HUES48 (cell line): Measurements from ENCODE around the gene ZACN.
A peak's percentile ranks its signal among the peaks of the same experiment; 100 is the strongest.

Source experiments
- H3K27ac ChIP-seq: one replicate; pipeline ENCODE4 v1.7.0; 2013; ENCODE audit warnings: low read depth, low read length, inconsistent platforms
- H3K27me3 ChIP-seq: 2 replicates; pipeline ENCODE4 v1.6.1; 2013; ENCODE audit warnings: mild to moderate bottlenecking, low read length; ENCODE audit not compliant: control insufficient read depth, insufficient read depth
- H3K36me3 ChIP-seq: 2 replicates; pipeline ENCODE4 v1.6.1; 2013; ENCODE audit warnings: low read length; ENCODE audit not compliant: control insufficient read depth, insufficient read depth
- H3K4me1 ChIP-seq: 2 replicates; pipeline ENCODE4 v1.6.1; 2013; ENCODE audit warnings: mild to moderate bottlenecking, low read length; ENCODE audit not compliant: control insufficient read depth, insufficient read depth
- H3K4me3 ChIP-seq: 2 replicates; pipeline ENCODE4 v1.5.1; 2013; ENCODE audit warnings: mild to moderate bottlenecking, low read depth, low read length
- H3K9ac ChIP-seq: 2 replicates; pipeline ENCODE4 v1.6.1; 2013; ENCODE audit warnings: mild to moderate bottlenecking, low read depth, low read length, moderate library complexity
- H3K9me3 ChIP-seq: 2 replicates; pipeline ENCODE4 v1.6.1; 2013; ENCODE audit warnings: low read length; ENCODE audit not compliant: control insufficient read depth, insufficient read depth

The ZACN gene

GRCh38 chr17:76111956-76112355 is 33.0 kb downstream of the ZACN start:
- Histone ChIP-seq H3K27me3 (no peaks in the 10 kb centered on the region), H3K4me1 (no peaks in the 10 kb centered on the region), H3K36me3 (no peaks in the 10 kb centered on the region), H3K27ac (no peak overlapping the region), H3K4me3 (no peak overlapping the region), H3K9me3 (no peaks in the 10 kb centered on the region), H3K9ac (no peak overlapping the region)

DNA sequence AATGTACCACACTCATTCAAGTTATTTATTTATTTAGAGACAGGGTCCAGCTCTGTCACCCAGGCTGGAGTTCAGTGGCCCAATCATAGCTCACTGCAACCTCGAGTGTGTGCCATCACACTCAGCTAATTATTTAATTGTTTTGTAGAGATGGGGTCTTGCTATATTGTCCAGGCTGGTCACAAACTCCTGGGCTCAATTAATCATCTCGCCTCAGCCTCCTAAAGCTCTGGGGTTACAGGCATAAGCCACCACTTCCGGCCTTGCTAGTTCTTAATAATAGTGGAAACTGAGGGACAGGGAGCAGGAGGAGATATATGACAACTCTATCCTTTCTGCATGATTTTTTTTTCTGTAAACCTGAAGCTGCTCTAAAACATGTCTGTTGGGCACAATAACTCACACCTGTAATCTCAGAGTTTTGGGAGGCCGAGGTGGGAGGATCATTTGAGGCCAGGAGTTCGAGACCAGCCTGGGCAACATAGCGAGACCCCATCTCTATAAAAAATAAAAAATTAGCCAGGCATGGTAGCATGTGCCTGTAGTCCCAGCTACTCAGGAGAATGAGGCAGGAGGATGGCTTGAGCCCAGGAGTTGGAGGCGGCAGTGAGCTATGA is 36.3 kb downstream of the ZACN start:
- Histone ChIP-seq H3K36me3 (no peaks in the 10 kb centered on the region), H3K27me3 (no peaks in the 10 kb centered on the region), H3K4me1 (peaks cover 5% of the 10 kb centered on the region), H3K9me3 (no peaks in the 10 kb centered on the region), H3K9ac (no peak overlapping the region), H3K4me3 (no peak overlapping the region), H3K27ac (no peak overlapping the region)

DNA sequence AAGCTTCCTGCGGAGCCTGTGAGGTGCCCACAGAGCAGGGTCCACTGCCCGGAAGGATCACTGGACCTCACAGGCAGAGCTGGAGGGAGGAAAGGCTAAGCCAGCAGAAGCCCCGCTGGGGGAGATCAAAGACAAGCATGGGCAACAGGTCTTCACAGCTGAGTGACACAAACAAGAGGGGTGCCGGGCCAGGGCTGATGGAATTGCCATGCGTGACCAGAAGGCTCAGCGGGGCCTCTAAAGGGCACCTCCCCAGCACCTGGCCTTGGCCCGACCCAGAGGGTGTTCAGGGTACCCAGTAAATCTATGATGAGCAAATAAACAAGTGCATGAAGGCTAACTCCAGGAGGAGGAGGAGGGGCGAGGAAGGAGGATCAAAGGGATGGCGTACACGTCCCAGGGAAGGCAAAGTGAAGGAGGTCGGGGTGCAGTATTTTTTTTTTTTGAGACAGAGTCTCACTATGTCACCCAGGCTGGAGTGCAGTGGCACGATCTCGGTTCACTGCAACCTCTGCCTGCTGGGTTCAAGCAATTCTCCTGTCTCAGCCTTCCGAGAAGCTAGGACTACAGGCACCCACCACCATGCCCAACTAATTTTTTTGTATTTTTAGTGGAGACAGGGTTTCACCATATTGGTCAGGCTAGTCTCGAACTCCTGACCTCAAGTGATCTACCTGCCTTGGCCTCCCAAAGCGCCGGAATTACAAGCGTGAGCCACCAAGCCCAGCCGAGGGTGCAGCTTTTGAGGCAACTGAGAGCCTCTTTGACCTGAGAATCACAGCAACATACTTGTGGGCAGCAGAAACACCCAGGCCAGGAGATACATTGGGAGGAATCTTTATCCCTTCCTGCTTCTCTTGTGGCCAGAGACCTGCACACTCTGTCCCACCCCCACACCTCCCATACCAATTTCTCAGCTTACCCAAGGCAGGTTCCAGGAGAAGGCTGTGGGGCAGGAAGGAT is 40.7 kb downstream of the ZACN start:
- Histone ChIP-seq H3K9ac (no peak overlapping the region), H3K27ac (no peak overlapping the region), H3K36me3 (no peaks in the 10 kb centered on the region), H3K4me1 (peaks cover 26% of the 10 kb centered on the region), H3K4me3 (no peak overlapping the region), H3K27me3 (peaks cover 5% of the 10 kb centered on the region), H3K9me3 (no peaks in the 10 kb centered on the region)

- Histone ChIP-seq H3K27me3 (peaks cover 5% of the 10 kb centered on the region), H3K27ac (no peak overlapping the region), H3K9ac (no peak overlapping the region), H3K4me1 (peaks cover 26% of the 10 kb centered on the region), H3K4me3 (no peak overlapping the region), H3K9me3 (no peaks in the 10 kb centered on the region), H3K36me3 (no peaks in the 10 kb centered on the region)
Observed at GRCh38 chr17:76120658-76121008, 41.7 kb downstream of the ZACN start.

- Histone ChIP-seq H3K4me3 (peak overlapping the region; percentile 26; the same call in 1 of the 2 replicates), H3K27me3 (peaks cover 5% of the 10 kb centered on the region), H3K36me3 (no peaks in the 10 kb centered on the region), H3K4me1 (peaks cover 26% of the 10 kb centered on the region), H3K9ac (peak overlapping the region; percentile 42; the same call in 1 of the 2 replicates), H3K9me3 (no peaks in the 10 kb centered on the region), H3K27ac (no peak overlapping the region)
Observed at GRCh38 chr17:76121932-76122430, 43.0 kb downstream of the ZACN start.

GRCh38 chr17:76122431-76123190 is 43.6 kb downstream of the ZACN start:
- H3K9me3 ChIP-seq: no peaks in the 10 kb centered on the region
- H3K9ac ChIP-seq: no peak overlapping the region
- H3K27ac ChIP-seq: no peak overlapping the region
- peaks cover 26% of the 10 kb centered on the region for H3K4me1 ChIP-seq
- H3K4me3 ChIP-seq: no peak overlapping the region
- H3K27me3 ChIP-seq: peaks cover 5% of the 10 kb centered on the region
- no peaks in the 10 kb centered on the region for H3K36me3 ChIP-seq

DNA sequence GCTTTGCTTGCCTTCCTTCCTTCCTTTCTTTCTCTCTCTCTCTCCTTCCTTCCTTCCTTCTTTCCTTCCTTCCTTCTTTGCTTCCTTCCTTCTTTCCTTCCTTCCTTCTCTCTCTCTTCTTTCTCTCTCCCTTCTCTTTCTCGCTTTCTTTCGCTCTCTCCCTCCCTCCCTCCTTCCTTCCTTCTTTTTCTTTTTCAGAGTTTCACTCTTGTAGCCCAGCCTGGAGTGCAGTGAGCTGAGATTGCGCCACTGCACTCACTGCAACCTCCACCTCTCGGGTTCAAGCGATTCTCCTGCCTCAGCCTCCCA is 44.2 kb downstream of the ZACN start:
- H3K4me3 ChIP-seq: no peak overlapping the region
- no peaks in the 10 kb centered on the region for H3K9me3 ChIP-seq
- H3K27me3 ChIP-seq: peaks cover 5% of the 10 kb centered on the region
- no peak overlapping the region for H3K27ac ChIP-seq
- H3K4me1 ChIP-seq: peaks cover 26% of the 10 kb centered on the region
- no peak overlapping the region for H3K9ac ChIP-seq
- H3K36me3 ChIP-seq: no peaks in the 10 kb centered on the region

- no peak overlapping the region for H3K9ac ChIP-seq
- H3K27me3 ChIP-seq: peaks cover 5% of the 10 kb centered on the region
- peaks cover 26% of the 10 kb centered on the region for H3K4me1 ChIP-seq
- H3K27ac ChIP-seq: no peak overlapping the region
- H3K9me3 ChIP-seq: no peaks in the 10 kb centered on the region
- H3K4me3 ChIP-seq: no peak overlapping the region
- no peaks in the 10 kb centered on the region for H3K36me3 ChIP-seq
Observed at GRCh38 chr17:76123749-76124581, 45.0 kb downstream of the ZACN start.

DNA sequence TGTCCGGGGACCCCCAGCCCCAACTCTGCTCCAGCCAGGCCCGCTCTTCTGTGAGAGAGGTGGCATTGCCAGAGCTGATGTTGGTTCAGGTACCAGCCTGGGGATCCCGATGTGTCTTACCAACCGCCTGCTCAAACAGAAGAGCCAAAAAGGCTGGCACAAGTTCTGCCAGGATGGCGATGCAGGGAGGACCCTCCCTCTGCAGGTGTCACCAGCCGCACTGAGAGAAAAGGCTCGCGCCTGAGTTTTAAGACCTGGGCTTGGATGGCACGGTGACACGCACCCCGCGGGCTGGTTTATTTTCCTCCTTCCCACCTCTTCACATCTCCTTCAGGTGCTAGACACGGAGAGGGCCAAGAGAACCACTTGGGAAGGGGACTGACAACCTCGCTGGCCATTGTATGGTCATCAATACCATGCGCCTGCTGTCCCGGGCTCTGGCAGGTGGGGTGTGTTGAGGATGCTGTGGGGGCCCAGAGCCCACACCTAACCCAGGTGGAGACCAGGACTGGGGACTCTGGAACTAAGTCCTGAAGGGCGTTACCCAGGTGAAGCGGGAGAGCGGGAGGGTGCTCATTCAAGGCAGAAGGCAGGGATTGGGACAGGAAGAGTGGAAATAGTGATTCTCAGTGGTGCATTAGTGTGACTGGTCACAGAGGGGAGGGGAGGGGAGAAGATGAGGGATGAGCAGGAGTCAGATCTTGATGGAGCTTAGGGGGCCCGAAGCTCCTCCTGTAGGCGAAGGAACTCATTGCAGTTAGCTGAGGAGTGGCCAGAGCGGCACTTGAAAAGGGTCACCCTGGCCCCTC is 45.8 kb downstream of the ZACN start:
- H3K27me3 ChIP-seq: peaks cover 5% of the 10 kb centered on the region
- H3K4me1 ChIP-seq: peaks cover 24% of the 10 kb centered on the region
- H3K9ac ChIP-seq: no peak overlapping the region

GRCh38 chr17:76125391-76125675 is 46.4 kb downstream of the ZACN start:
- Histone ChIP-seq H3K4me1 (peaks cover 24% of the 10 kb centered on the region), H3K4me3 (no peak overlapping the region), H3K27me3 (peaks cover 10% of the 10 kb centered on the region), H3K9me3 (no peaks in the 10 kb centered on the region), H3K27ac (no peak overlapping the region), H3K9ac (no peak overlapping the region), H3K36me3 (no peaks in the 10 kb centered on the region)

More for the DNA sequence above, 45.8 kb downstream of the ZACN start:
- Histone ChIP-seq H3K4me3 (no peak overlapping the region), H3K36me3 (no peaks in the 10 kb centered on the region), H3K9me3 (no peaks in the 10 kb centered on the region), H3K27ac (no peak overlapping the region)
